IPS DF 6.9 (cell line): ENCODE results near the gene DIS3L2.
"Not testable (repeated sequence)": the region's sequence is repeated elsewhere in the genome, so short reads cannot be mapped to it uniquely, and the experiment has no call there.

Source experiments
- DNase-seq: peaks from one replicate; pipeline ENCODE4 v3.0.0-alpha.2; 2013; ENCODE audit warnings: low read depth, low spot score
- H3K27ac ChIP-seq: one replicate; pipeline ENCODE4 v1.5.1; 2013; ENCODE audit warnings: low read length, control low read depth
- H3K27me3 ChIP-seq: 2 replicates; pipeline ENCODE4 v1.6.1; 2013; ENCODE audit warnings: mild to moderate bottlenecking, low read length; ENCODE audit not compliant: control insufficient read depth, insufficient read depth
- H3K36me3 ChIP-seq: 2 replicates; pipeline ENCODE4 v1.6.1; 2013; ENCODE audit warnings: low read length; ENCODE audit not compliant: control insufficient read depth, insufficient read depth
- H3K4me1 ChIP-seq: 2 replicates; pipeline ENCODE4 v1.6.1; 2013; ENCODE audit warnings: low read length; ENCODE audit not compliant: control insufficient read depth, insufficient read depth
- H3K4me3 ChIP-seq: 2 replicates; pipeline ENCODE4 v1.5.1; 2013; ENCODE audit warnings: mild to moderate bottlenecking, low read length
- H3K9me3 ChIP-seq: 2 replicates; pipeline ENCODE4 v1.6.1; 2013; ENCODE audit warnings: low read length, inconsistent platforms; ENCODE audit not compliant: control insufficient read depth, insufficient read depth
- WGBS: extraction: QIAGEN DNeasy Blood & Tissue Kit; methylation state at CpG from one replicate; pipeline ENCODE4 v1.1.7; 2013; ENCODE audit warnings: mixed read lengths, missing lambda C conversion rate; ENCODE audit not compliant: insufficient read length, insufficient coverage; 5-methylcytosine and 5-hydroxymethylcytosine counted together

DIS3L2 gene

GRCh38 chr2:232174662-232175061 lies 213.1 kb downstream of the DIS3L2 start:
- H3K27ac ChIP-seq = no peak overlapping the region
- no peaks in the 10 kb centered on the region for H3K27me3 ChIP-seq
- H3K4me1 ChIP-seq = peaks cover 1% of the 10 kb centered on the region; the same call in 1 of the 2 replicates
- WGBS = no CpG with 5 or more reads among the region's 4 CpGs
- no peaks in the 10 kb centered on the region for H3K36me3 ChIP-seq
- no peaks in the 10 kb centered on the region for H3K9me3 ChIP-seq
- no peak for DNase-seq
- no peak overlapping the region for H3K4me3 ChIP-seq

- WGBS = no CpG with 5 or more reads among the region's 5 CpGs
- not testable (repeated sequence) for H3K4me3 ChIP-seq, DNase-seq, H3K27ac ChIP-seq, H3K4me1 ChIP-seq, H3K9me3 ChIP-seq, H3K27me3 ChIP-seq, H3K36me3 ChIP-seq
These were observed 215.1 kb downstream of the DIS3L2 start for GRCh38 chr2:232176587-232176986.

- no CpG with 5 or more reads among the region's 2 CpGs for WGBS
- Histone ChIP-seq H3K9me3 (no peaks in the 10 kb centered on the region), H3K27ac (no peak overlapping the region), H3K36me3 (no peaks in the 10 kb centered on the region), H3K4me1 (no peaks in the 10 kb centered on the region), H3K4me3 (no peak overlapping the region), H3K27me3 (no peaks in the 10 kb centered on the region)
- no peak for DNase-seq
These were observed 221.8 kb downstream of the DIS3L2 start for GRCh38 chr2:232183279-232183678.

- H3K4me3 ChIP-seq = no peak overlapping the region
- no peaks in the 10 kb centered on the region for H3K9me3 ChIP-seq
- no peak for DNase-seq
- no peaks in the 10 kb centered on the region for H3K36me3 ChIP-seq
- no CpG with 5 or more reads among the region's 6 CpGs for WGBS
- no peaks in the 10 kb centered on the region for H3K27me3 ChIP-seq
- H3K27ac ChIP-seq = no peak overlapping the region
- no peaks in the 10 kb centered on the region for H3K4me1 ChIP-seq
These were observed 222.8 kb downstream of the DIS3L2 start for GRCh38 chr2:232184346-232184745.

GRCh38 chr2:232190796-232191195 lies 229.3 kb downstream of the DIS3L2 start:
- no peak overlapping the region for H3K27ac ChIP-seq
- H3K4me1 ChIP-seq = 0 out of 2 replicates have a peak, but pooled peaks cover 1% of the 10 kb centered on the region
- no CpG with 5 or more reads among the region's 2 CpGs for WGBS
- no peak overlapping the region for H3K4me3 ChIP-seq
- no peaks in the 10 kb centered on the region for H3K9me3 ChIP-seq
- DNase-seq = no peak
- no peaks in the 10 kb centered on the region for H3K36me3 ChIP-seq
- no peaks in the 10 kb centered on the region for H3K27me3 ChIP-seq

GRCh38 chr2:232195487-232195886 lies 234.0 kb downstream of the DIS3L2 start:
- H3K9me3 ChIP-seq = no peaks in the 10 kb centered on the region
- 0 out of 2 replicates have a peak, but pooled peaks cover 1% of the 10 kb centered on the region for H3K4me1 ChIP-seq
- H3K27me3 ChIP-seq = no peaks in the 10 kb centered on the region
- WGBS = no CpG with 5 or more reads among the region's 1 CpG
- H3K4me3 ChIP-seq = no peak overlapping the region
- no peaks in the 10 kb centered on the region for H3K36me3 ChIP-seq
- no peak for DNase-seq
- no peak overlapping the region for H3K27ac ChIP-seq

GRCh38 chr2:232196802-232197201 lies 235.3 kb downstream of the DIS3L2 start:
- no peaks in the 10 kb centered on the region for H3K27me3 ChIP-seq
- no peak for DNase-seq
- H3K27ac ChIP-seq = no peak overlapping the region
- H3K36me3 ChIP-seq = no peaks in the 10 kb centered on the region
- no peak overlapping the region for H3K4me3 ChIP-seq
- no peaks in the 10 kb centered on the region for H3K9me3 ChIP-seq
- H3K4me1 ChIP-seq = 0 out of 2 replicates have a peak, but pooled peaks cover 1% of the 10 kb centered on the region

- no peaks in the 10 kb centered on the region for H3K9me3 ChIP-seq
- no peak overlapping the region for H3K4me3 ChIP-seq
- no peak for DNase-seq
- H3K27ac ChIP-seq = no peak overlapping the region
- no peaks in the 10 kb centered on the region for H3K4me1 ChIP-seq
- no peaks in the 10 kb centered on the region for H3K36me3 ChIP-seq
- H3K27me3 ChIP-seq = no peaks in the 10 kb centered on the region
- WGBS = no CpG with 5 or more reads among the region's 2 CpGs
These were observed 238.7 kb downstream of the DIS3L2 start for GRCh38 chr2:232200195-232200594.

GRCh38 chr2:232203166-232203891 lies 241.8 kb downstream of the DIS3L2 start:
- H3K9me3 ChIP-seq = no peaks in the 10 kb centered on the region
- H3K27ac ChIP-seq = no peak overlapping the region
- no peaks in the 10 kb centered on the region for H3K36me3 ChIP-seq
- no peak for DNase-seq
- H3K27me3 ChIP-seq = no peaks in the 10 kb centered on the region
- no CpG with 5 or more reads among the region's 5 CpGs for WGBS
- no peaks in the 10 kb centered on the region for H3K4me1 ChIP-seq
- H3K4me3 ChIP-seq = no peak overlapping the region

GRCh38 chr2:232203936-232204335 lies 242.4 kb downstream of the DIS3L2 start:
- no peaks in the 10 kb centered on the region for H3K36me3 ChIP-seq
- no peaks in the 10 kb centered on the region for H3K9me3 ChIP-seq
- no peaks in the 10 kb centered on the region for H3K4me1 ChIP-seq
- H3K27me3 ChIP-seq = no peaks in the 10 kb centered on the region
- no peak for DNase-seq
- no peak overlapping the region for H3K27ac ChIP-seq
- WGBS = no CpG with 5 or more reads among the region's 5 CpGs
- no peak overlapping the region for H3K4me3 ChIP-seq

GRCh38 chr2:232204457-232204931 lies 243.0 kb downstream of the DIS3L2 start:
- Histone ChIP-seq H3K4me1 (no peaks in the 10 kb centered on the region), H3K27ac (no peak overlapping the region), H3K9me3 (no peaks in the 10 kb centered on the region), H3K36me3 (no peaks in the 10 kb centered on the region), H3K27me3 (no peaks in the 10 kb centered on the region), H3K4me3 (no peak overlapping the region)
- no CpG with 5 or more reads among the region's 9 CpGs for WGBS
- no peak for DNase-seq
